ENCODE measurements around the gene KCNJ9. TPM values are rescaled to one million over a fixed set of nuclear protein-coding genes. Genes with fewer than 3 reads are reported as not detected.
"Not testable (repeated sequence)": the region's sequence is repeated elsewhere in the genome, so short reads cannot be mapped to it uniquely, and the experiment has no call there.

The KCNJ9 gene
- polyA plus RNA-seq (ENCODE audit: insufficient read length) = 0.12 TPM
- long read RNA-seq, donor 1 = 0 reads
- long read RNA-seq, donor 2 = 0 reads
- long read RNA-seq, donor 3 = 0 reads
- long read RNA-seq, donor 4 = 0 reads
- long read RNA-seq, donor 5 = 0 reads
- long read RNA-seq, donor 6 = 0 reads
- long read RNA-seq, donor 7 = 0 reads
- long read RNA-seq, donor 8 = 0 reads

- DNase-seq = no peak
Measured at GRCh38 chr1:160081261-160081936, at the start of gene KCNJ9. KCNJ9 (plus strand) TSS chr1:160081538; CDS start chr1:160084031, 2,493 bp downstream.

DNA sequence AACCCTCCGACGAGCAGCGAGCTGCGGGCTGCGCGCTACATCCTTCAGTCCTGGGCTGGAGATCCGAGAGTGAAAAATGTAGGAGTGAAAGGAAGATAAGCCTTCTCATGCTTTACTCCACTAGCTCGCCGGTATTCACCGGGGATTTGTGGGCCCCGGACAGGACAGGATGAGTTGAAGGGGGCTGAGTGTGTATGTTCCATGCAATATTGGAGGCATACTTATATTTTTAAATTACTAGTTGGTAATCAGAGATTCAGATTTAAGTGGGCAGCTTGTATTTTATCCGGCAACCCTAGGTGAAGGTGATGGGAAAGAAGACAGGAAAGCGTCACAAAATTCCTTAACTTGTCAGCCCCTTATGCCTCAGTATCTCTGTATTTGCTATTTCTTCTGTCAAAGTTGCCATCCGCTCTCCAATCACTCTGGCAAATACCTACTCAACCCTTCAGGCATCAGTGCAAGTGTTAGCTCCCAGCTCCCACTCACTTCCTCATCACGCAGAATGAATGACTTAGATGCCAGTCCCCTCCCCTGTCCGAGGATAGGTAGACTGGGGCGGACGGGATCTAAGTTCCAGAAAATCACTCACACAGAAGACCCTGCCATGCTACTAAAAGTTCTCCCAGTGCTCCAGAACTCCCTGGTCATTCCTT, 49.0 kb upstream of the KCNJ9 start:
- peak; percentile 8 for DNase-seq

GRCh38 chr1:160040476-160040875, 40.9 kb upstream of the KCNJ9 start:
- DNase-seq = no peak

GRCh38 chr1:160043543-160043942, 37.8 kb upstream of the KCNJ9 start:
- no peak for DNase-seq

DNA sequence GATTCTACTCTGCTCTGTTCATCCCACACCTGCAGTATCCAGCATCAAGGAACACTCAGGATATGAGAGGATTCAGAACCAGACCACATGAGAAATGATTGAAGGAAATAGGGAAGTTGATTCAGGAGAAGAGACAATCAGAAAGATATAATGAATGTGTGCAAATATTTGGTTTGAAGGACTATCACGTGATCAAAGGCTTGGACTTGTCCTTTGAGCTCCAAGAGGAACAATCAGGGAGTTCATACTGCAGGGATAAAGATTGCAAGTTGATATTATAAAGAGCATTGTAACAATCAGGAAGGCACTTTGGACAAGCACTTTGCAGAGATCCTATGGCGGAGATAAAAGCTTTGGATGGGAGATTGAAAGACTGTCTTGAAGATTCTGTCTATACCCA, 35.7 kb upstream of the KCNJ9 start:
- no peak for DNase-seq

- peak; percentile 22 for DNase-seq
Measured at GRCh38 chr1:160046494-160047110, 34.7 kb upstream of the KCNJ9 start.

GRCh38 chr1:160047111-160047991, 34.0 kb upstream of the KCNJ9 start:
- DNase-seq = no peak

DNA sequence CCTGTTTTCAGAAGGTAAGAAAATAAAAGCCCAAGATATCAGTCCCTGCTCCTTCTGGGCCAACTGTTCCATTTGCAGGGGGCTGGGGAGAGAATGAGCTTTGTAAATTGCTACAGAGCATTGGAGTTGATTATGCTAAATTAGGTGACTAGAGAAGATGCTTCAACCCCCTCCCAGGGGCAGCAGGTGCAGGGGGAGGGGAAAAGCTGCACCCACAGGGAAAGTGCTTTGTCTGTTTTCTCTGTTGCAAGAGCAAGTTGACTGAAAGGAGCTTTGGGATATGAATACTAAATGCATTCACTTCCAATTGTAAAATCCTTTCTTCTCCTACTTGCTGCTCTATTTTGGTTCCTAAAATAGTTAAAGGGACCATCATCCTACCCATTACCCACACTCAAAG, 33.0 kb upstream of the KCNJ9 start:
- no peak for DNase-seq

- no peak for DNase-seq
Measured at GRCh38 chr1:160049101-160049500, 32.2 kb upstream of the KCNJ9 start.

DNA sequence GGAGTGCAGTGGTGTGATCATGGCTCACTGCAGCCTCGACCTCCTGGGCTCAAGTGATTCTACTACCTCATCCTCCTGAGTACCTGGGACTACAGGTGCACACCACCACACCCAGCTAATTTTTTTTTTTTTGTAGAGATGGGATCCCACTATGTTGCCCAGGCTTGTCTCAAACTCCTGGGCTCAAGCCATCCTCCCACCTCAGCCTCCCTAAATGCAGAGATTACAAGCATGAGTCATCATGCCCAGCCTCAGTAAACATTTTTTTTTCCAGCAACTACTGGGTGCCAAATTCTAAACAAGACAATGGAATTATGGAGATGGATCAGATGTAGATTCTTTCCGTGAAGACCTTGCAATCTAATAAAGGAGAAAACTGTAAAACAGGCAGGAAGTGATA, 31.2 kb upstream of the KCNJ9 start:
- not testable (repeated sequence) for DNase-seq

DNA sequence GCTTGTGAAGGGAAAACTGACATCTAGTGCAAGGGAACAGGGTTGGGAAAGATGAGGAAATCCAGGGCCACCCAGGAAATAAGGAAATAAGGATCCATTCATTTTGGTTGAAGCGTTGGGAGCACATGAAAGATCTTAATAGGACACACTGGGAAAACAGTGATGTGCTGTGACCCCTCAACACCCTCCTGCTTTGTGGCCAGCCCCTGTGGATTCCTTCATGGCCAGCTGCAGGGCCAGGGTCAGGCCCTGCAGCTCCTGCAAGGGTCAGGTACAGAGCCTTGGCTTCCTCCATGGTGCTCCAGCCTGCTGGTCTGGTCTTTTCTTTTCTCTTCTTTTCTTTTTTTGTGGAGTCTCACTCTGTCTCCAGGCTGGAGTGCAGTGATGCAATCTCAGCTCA, 30.7 kb upstream of the KCNJ9 start:
- no peak for DNase-seq

DNA sequence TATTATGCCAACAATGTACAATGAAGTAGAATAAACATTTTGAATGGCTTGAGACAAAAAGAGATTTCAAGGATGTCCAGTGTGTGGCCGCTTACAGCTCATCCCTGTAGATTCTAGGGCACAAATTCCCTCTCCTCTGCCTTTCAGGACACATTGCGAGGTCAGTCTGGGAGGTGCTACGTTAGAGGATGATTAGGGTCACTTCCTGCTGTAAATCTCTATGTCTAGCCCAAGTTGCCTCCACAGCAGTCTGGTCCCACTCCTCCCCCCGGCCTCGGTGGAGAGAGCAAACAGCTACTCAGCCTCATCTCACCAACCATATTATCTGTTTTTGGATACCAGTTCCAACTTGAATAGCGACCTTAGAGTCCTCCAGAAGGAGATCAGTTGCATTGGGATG, 28.4 kb upstream of the KCNJ9 start:
- no peak for DNase-seq

DNA sequence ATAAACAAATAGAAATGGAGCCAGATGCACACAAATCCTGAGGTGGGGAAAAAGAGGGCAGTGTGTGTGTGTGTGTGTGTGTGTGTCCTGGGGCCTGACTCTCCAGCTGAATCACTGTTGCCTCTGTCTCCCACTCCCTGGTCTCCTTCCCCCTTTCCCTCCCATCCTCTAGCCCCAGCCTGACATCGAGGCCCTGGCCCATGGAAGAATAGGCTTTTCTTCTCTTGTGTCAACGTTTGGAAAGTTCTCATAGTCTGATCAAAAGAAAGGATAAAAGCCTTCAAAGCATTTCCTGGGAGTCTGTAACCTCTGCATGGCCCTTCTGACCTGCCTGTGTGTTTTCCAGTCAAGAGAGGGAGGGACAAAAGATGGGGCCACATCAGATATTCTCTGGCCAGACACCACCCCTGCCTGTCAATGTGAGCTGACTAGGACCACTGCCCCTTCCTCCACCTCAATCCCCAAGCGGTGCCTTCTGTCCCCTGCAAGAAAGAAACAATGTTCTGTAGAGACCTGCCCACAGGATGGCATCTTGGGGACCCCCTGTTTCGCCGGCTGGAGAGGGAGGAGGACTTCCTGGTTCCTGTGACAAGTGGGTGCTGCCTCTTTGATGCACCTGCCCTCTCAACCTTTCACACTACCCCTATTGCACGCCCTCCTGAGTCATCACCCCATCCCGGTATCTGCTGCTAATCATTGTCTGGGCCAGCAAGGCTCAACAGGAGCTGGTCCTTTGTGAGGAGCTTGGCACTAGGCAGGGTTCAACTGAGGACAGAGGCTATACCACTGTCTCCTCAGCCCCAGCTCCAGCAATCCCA, 27.6 kb upstream of the KCNJ9 start:
- no peak for DNase-seq

DNA sequence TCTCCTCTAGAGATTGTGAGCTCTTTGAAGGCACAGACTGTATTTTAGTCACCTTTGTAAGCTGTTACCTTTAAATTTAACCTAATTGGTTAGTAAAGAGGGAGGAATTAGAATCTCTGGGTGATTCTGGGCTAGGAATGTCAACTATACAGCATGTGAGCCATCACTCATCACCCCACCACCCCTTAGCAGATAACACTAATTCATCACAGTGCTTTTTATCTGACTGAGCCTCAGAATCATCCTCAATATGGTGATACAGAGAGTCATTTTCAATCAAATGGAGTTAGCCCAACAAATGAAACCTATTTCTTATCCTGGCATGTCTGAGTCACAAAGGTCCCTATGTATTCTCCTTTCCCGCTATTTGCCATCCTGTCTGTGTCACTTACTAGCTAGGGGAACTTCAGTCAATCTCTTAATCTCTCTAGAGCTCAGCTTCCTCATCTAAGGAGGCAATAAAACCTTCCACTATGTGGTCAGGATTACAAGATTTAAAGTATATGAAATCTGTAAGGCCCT, 24.6 kb upstream of the KCNJ9 start:
- DNase-seq = no peak

- DNase-seq = no peak
Measured at GRCh38 chr1:160058087-160058486, 23.3 kb upstream of the KCNJ9 start.

DNA sequence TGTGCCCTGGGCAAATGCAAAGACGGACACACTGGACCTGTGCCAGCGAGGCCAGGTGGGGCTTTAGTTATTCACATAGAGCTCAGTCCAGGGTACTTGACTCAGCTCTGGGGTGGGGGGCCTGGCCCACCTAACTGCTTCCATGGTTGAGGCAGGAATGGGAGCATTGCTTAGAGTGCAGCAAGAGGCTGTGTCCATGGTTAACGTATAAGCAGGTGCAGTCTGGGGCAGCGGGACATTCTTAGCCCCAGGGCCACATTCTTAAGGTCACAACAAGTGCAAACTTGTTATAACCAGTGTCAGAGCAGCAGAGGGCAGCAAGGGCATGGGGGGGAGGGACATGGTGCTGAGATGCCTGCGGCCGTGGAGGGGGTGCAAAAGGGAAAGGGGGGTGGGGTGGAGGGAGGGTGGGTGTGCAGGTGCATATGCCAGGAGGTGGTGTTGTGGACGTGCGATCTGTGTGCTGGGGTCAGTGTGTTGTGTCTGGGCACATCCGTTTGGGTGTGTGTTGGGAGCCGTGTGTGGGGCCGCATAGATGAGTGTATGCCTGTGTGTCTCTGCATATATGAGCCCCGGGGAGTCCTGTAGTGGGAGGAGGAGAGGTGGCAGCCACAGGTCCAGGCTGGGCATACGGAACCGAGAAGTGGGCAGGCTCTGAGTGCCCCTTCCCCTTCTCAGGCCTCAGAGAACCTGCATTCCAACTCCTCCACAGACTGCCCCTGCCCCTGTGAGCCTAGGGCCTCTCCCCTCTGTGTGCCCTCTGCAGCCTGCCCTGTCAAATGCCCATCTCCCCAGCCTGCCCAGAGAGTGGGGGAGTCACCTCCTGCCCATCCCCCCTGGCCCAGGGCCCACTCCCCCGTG, 19.7 kb upstream of the KCNJ9 start:
- peak; percentile 50 for DNase-seq

- DNase-seq = no peak
Measured at GRCh38 chr1:160062230-160062532, 19.2 kb upstream of the KCNJ9 start.

DNA sequence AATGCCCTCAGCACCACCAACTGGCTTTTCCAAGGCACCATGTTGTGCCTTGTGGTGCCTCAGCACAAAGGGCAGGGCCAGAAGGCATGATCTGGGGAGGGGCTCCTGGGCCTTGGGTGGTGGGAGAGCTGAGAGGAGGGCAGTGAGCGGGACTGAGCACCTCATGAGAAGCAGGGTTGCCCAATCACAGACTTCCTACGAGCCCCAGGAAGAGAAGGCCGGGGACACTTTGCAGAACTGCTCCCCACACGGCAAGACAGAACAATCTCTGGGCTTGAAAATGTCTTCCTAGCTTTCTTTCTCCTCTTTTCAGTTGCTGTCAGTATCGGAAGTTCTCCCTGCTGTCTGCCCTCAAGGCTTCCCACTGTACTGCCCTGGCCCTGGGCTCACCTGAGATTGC, 18.2 kb upstream of the KCNJ9 start:
- no peak for DNase-seq

DNA sequence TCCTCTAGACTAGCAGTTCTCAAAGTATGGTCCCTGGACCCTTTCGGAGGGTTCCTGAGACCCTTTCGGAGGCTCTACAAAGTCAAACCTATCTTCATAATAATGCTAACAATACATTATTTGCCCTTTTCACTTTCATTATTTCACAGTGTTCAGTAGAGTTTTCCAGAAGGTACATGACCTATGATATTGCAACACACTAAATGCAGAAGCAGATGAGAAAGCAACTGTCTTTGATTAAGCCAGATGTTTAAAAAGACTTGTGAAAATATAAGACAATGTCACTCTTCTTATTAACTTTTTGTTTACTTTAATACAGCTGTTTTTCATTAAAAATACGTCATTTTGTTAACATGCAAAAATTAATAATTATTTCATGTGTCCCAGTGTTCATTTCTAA, 17.2 kb upstream of the KCNJ9 start:
- no peak for DNase-seq

DNA sequence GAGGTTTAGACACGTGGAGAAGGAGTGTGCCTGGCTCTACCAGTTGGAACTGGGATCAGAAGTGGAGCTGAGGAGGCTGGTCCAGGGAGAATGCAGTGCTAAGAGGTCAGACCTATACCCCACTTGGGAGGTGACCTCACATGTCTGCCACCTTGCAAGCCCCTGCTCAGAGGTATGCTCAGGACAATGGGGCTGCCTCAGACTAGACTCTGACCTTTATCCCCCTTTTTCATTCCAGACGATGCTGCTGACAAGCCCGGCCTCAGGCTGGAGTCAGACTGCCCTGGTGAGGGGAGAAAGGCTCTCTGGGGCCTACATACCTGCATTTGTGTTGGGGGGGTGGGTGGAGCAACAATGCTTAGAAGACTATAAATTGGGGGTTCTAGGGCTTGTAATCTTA, 16.6 kb upstream of the KCNJ9 start:
- no peak for DNase-seq
